HG03571 (cell line): ENCODE results near the gene MAP3K20.
"Not testable (repeated sequence)": the region's sequence is repeated elsewhere in the genome, so short reads cannot be mapped to it uniquely, and the experiment has no call there.

Experiments used
- ATAC-seq: cut with Tn5 transposase; IDR thresholded peaks from one replicate; pipeline ENCODE4 v1.9.1; 2021; ENCODE audit not compliant: unreplicated experiment

The MAP3K20 gene

DNA sequence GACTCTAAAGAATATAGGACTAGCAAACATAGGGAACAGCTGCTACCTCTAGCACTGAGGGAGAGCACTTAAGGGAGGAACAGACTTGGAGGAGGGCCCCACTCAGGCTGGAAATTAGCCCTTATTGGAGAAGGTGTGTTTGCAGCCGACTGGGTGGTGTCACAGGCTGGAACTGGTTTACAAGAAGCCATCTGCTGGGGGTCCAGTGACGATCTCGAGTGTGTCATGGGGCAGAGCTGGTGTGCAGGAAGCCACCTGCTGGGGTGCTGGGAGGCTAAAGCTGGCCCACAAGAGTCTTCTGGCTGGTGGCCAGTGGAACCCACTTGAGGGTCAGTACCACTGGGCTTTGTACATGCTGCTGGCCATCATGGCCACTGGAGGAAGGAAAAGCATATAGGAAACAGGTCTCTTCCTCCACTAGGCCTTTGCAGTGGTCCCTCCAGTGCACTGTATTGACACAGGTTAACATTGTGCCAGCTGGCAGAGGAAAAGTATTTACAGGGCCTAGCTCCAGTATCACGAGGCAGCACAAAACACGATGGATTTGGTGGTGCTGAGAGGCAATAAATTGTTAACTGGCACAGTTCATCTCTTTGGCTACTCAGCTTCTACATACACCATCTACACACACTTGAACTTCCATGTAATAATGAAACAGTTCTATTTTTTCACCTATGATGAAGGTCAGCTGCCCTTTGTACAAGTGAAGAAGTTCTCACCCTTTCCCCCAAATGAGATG lies 43.6 kb downstream of the MAP3K20 start:
- ATAC-seq = no peak

DNA sequence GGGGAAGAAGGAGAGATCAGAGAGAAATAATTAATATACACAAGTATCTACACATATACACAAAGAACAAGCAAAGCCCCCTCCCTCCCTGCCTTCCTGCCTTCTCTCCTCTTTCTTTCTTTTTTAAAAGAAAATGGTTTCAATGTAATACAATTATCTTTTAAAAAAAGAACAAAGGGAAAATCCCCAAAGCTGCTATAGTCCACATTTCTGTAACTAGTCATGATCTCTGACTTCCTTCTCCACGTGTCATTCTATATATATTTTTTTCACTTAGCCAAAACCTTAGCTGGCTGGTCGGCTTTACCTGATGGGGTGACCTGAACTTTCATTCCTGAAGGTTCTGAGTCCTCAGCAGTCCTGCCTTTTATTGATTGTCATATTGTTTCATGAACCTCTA lies 44.3 kb downstream of the MAP3K20 start:
- no peak for ATAC-seq

DNA sequence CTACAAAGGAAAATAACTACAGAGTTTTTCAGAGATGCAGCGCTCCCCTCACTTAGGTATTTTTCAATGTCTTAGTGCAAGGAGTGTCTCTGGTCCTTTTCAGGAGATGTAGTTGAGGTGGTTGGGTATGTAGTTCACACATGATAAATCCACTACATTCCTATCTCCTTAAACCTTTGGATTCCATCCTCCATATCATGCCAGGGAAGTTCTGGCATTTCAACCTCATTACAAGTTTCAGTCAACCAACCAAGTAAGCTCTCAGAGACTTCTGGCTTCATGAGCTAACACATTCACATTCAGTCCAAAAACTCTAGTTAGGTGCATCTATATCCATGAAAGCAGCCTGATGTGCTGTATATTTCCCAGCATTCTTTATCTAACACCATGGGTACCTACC lies 47.3 kb downstream of the MAP3K20 start:
- no peak for ATAC-seq

DNA sequence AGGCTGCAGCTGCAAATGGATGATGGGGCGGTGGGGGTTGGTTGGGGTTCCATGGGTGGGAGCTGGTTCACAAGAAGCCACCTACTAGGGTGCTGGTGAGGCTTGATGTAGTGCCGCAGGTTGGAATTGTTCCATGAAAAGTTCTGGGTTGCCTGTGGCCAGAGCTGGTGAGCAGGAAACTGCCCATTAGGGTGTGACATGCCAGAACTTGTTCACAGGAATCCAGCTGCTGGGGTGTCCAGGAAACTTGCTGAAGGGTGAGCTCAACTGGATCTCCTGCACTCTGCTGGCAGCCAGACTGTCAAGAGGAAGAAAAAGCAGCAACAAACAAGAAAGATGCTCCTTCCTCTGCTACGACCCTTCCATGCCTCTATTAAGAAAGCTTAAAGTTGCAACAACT lies 48.8 kb downstream of the MAP3K20 start:
- no peak for ATAC-seq

DNA sequence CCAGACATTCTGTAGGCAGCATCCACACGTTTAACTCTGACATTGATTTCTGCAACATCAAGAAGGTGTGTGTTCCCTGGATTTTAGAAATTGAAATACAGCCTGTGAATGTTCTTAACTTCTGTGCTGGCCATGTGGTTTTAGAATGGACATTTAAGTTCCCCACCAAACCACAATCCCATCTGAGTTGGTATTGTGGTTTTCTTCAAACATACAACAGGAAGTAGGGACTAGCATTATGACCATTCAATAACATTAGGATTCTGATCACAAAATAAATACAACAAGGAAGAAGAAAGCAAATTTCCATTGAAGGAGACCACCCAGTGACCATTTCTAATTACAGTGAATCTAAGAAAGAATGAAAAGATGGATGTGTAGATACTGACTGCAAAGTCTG lies 51.2 kb downstream of the MAP3K20 start:
- ATAC-seq = no peak

DNA sequence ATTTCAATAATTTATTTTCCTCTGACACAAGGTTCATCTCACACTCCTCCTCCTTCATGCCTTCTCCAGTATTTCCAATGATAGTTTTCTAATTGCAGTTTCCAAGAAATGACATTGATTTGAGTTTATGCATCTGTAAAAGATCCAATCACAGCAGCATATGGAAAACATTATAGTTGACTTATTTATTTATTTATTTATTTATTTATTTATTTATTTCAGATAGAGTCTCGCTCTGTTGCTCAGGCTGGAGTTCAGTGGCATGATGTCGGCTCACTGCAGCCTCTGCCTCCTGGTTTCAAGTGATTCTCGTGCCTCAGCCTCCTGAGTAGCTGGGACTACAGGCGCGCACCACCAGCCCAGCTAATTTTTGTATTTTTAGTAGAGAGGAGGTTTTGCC lies 52.5 kb downstream of the MAP3K20 start:
- ATAC-seq = not testable (repeated sequence)

DNA sequence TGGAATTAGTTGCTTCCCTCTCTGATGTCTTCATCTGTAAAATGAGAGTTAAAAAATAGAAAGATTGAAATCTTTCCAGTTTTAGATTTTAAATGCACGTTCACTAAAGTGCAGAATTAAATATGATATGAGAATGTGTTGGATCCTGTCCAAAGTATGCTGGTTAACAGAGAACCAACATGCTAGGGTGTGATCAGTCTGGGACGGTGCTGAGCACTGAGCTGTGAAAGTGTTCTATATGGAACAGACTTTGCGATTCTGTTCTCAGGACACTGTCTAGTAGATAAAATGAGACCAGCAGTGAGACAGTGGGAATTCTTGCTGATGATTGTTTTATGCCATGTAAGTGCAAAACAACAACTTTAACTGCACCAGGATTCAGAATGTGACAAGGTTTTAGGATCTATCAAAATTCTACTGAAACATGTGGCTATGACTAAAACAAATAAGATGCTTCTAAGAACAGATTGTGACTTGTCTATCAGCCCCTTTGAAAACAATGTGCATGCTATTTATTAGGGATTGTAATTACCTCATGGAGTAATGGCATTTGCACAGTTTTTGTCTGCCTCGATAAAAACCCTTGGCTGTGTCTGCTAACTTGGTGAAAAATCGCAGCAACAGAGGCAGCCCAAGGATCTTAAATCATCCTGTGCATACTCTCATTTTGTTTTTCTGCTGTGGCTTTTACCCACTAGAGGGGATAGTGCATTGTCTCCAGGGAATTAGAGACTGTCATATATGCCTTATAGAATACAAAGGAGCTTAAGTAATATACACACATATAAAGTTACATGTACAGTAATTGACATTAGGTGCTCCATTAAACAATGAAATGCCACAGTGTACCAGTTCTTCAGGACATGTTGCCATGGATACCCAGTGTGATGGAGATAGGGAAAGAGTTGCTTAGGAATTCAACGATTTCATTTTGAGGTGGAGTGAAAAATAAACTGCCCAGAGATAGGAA lies 55.1 kb downstream of the MAP3K20 start:
- ATAC-seq = no peak

DNA sequence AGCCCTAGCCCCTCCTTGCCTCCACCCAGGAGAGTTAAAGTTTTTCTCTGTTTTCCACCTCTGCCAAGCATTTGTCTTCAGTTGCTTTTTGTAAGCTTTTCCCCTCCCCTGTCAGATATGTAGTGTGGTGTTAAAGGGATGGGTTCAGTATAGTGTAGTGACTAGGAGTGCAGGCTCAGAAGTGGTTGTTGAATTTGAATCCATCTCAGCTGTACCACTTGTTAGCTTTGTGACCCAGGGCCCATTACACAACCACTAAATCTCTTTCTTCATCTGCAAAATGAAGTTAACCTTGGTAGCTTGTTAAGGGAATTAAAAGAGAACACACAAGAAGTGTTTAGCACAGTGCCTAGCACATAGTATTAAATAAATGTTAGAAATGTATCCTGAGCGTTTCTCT lies 56.9 kb downstream of the MAP3K20 start:
- no peak for ATAC-seq

DNA sequence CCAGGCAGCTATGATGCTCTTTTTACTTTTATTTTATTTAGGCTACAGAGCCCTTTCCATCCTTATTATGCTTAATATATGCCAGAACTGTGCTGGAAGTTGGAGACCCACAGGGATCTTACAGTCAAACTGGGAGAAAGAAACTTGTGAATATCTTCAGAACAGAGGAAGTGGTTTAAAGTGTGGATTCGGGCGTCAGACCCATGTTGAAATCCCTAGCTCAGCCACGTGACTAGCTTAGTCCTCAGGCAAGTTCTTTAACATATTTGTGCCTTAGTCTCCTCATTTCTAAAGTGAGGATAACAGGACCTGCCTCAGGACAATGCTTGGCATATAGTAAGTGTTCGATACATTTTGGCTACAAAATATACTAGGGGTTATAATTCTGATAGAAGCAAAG lies 59.1 kb downstream of the MAP3K20 start:
- ATAC-seq = no peak

DNA sequence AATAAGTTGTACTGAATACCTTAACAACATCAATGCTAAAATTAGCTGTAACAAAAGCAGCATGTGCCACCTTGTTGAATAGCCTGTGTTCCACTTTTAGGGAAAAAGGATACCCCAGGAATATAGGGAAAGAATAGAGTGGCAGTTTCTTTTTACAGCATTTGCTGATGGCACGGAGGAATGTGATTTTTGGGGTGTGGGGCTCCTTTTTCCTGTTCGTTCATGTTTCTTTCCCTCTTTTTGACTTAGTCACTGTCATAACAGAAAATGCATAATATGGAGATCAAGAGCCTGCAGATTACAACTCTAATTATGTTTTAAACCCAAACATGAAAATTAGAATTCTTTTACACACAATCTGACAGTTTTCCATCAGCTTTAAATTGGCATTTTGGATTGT lies 60.4 kb downstream of the MAP3K20 start:
- no peak for ATAC-seq

DNA sequence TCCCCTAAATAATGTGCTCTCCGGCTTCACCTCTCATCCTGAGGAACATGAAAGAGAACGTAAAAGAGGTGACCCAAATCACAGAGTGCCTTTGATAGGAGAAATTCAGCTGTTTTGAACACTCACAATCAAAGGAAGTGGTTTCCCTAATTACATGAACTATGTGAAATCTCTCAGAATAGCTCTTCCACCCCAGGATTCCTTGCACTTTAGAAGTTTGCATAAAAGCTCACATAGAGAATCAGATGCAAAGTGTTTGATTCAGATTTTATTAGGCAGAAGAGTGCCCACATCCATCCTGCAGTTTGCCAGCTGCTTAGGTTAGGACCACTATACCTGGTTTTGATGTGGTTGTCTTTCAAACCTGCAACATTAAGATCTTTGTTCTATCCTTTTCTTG lies 61.0 kb downstream of the MAP3K20 start:
- no peak for ATAC-seq

DNA sequence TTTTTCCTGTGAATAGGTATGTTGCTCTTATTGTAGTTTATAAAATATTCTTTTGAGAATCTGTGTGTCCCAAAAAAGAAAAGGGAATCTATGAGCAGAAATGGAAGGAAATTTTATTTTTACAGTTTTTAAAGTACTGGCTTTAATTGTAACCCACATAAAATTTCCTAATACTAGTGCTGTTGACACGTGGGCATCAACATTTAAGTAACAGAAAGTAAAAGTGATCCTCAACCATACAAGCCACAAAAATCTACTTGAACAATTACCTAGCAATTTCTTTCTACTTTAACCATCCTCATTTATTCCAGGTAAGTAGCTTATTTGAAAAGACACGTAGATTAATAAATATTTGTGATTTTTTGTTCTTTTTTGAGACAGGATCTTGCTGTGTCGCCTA lies 62.0 kb downstream of the MAP3K20 start:
- no peak for ATAC-seq

DNA sequence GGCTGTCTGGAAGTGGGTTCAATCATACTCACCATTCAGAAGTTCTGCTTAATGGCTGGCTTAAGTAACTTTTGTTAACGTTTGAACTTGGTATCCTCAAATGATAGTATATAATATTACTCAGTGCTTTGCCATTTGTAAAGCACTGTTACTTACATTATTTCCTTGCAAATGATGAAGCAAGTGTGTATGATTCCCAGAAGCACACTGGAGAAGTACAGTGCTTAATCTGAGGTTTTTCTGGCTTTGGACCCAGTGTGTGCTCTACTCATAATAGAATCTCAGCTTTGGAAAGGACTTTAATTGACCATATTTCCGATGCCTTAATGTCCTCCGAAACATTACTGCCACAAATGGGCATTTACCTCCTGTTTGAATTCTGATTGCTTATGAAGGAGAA lies 63.3 kb downstream of the MAP3K20 start:
- ATAC-seq = no peak

DNA sequence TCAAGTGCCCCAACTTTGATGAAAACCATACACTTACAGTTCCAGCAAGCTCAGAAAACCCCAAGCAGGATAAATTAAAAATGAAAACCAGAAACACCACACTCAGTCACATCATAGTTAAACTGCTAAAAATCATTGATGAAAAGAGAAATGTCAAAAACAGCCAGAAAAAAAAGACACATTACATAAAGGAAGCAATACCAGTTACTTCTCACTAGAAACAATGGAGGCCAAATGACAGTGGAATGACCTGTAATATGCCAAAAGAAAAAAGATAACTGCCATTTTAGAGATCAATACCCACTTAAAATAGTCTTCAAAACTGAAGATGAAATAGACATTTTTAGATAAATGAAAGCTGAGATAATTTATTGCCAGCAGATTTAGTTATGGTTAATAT lies 66.0 kb downstream of the MAP3K20 start:
- no peak for ATAC-seq

DNA sequence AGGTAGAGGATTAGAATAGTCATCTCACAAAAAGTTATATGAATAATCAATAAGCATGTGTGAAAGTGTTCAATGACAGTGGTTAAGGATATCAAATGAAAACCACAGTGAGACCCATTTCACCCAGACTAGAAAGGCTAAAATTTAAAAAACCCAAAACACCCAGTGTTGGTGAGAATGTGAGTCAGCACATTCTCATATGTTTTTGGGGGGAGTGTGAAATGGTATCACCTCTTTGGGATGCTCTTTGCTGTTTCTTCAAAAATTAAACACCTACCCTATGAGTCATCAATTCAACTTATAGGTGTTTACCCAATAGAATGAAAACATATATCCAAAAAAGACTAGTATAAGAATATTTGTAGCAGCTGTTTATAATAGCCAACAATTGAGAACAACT lies 69.8 kb downstream of the MAP3K20 start:
- no peak for ATAC-seq

DNA sequence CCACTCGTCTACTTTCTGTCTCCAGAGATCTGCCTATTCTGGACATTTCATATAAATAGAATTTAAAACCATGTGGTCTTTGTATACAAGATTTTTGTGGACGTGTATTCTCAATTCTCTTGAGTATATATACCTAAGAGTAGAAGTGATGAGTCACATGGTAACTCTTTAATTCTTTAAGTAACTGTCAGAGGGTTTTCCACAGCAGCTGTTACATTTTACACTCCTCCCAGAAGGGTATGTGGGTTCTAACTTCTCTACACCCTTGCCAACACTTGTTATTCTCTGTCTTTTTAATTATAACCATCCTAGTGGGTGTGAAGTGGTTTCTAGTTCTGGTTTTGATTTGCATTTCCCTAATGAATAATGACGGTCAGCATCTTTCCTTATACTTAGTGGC lies 70.9 kb downstream of the MAP3K20 start:
- ATAC-seq = no peak

DNA sequence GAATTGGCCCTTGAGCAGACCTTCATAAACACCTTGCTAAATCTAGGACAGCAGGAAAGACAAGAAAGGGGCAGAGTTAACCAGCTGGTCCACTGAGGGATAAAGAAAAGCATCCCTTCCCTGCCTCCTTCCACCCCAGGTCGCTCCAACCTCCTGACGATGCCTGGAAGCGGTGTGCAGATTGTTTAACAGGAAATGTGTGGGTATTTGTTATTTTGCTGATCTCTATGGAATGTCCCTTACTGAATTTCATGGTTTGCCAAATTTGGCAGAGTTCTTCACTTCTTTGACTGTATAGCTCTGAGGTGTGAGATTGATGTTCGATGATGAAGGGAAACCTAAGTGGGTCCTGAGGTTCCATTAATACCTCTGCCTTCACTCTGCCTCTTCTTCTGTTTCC lies 72.9 kb downstream of the MAP3K20 start:
- ATAC-seq = no peak

DNA sequence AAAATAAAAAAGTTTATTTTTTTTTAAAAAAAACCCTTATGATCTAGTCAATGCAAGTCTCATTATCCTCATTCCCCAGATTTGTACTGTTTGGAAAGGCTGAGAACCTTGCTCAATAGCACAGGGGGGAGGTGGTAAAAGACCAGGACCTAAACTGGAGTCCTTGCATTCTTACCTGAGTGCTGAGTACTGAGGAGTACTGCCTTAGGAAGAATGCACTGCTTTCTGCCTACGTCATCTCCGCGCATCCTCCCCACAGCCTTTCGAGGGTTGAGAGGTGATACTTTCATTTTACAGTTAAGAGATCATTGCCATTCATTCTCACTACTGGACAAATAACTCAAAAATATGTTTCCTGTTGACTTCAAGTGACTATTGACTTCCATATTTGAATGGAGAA lies 73.8 kb downstream of the MAP3K20 start:
- no peak for ATAC-seq

DNA sequence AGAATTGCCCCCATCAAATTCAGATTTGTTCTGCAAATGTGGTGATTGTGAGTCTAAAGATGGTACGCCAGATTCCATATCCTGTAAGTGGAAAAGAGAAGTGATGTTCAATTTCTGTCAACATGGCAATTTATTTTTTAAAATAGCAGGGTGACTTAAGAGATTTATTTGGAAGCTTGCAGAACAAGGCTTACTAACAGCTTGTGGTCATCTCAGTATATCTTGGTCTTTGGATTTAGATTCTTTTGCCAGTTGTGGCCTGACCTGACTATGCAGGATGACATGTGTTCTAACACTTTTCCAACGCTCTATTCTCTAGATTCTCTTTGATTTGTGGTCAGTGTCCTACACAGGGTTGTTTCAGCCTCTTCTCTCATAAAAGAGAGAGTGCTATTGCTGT lies 74.4 kb downstream of the MAP3K20 start:
- ATAC-seq = no peak

DNA sequence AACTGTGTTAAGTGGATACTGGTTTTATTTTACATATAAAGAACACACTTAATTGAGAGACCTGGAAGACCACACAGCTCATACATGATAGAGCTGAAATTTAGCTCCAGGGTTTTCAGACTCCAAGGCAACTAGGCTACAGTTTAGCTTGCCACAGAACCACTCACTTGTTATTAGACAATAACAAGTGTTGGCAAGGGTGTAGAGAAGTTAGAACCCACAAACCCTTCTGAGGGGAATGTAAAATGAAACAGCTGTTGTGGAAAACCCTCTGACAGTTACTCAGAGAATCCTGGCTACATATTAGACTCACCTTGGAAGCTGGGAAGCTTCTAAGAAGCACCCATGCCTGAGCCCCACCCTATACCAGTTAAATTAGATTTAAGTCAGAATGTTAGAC lies 75.3 kb downstream of the MAP3K20 start:
- no peak for ATAC-seq

DNA sequence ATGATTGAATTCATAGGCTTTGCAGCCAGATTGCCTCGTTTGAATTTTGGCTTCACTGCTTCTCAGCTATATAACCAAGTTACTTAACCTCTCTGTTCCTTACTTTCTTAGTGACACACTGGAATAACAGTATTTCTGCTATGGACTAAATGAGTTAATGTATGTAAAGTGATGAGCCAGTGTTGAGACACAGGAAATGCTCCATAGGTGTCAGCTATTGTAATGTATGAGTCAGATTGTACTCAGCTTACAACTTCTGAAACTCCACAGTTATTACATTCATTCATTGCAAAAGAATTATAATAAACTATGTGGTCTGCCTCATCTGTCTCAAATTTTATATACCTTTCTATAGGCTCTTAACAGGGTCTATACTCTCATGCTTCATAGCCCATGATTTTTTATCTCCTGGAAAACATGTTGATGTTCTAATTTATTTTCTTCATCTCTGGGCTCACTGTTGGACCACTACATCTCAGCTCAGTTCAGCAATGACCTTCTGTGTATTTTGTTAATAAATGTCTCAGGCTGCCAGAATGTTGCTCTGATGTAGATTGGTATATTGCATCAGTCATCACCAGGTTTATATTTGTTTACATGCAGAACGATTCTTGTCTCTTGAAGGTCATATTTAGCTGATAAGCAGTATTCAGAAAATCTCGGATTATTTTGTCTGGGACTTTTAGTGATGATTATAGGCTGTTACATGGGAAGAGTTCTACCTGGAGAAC lies 76.2 kb downstream of the MAP3K20 start:
- ATAC-seq = no peak
